ENCODE data around the gene GGNBP2. TPM values are rescaled to one million over a fixed set of nuclear protein-coding genes. Genes with fewer than 3 reads are reported as not detected.

GGNBP2 gene
- total and polyA plus RNA-seq, 2 donors (not counting 1 experiment from before 2014, with no cell fraction given): 77.0 to 81.9 TPM

DNA sequence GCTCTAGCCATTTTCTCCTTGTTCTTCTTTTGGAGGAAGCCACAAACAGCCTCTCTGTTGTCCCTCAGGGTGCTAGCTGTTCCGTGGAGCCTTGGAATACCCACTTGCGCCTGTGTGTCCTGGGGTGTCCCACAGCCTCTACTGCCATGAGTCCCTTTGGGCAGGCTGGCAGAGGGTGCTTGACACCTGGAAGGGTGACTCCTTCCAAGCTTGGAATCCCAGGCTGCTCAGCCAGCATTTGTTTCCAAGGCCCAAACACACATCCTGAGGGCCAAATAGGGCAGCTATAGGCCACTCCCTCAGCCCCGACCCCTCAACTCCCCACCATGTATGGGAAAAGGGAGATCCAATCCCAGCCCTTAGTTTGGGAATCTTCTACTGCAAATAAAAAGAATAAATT is 43.4 kb upstream of the GGNBP2 start:
- DNase-seq (ENCODE audit: low read depth in 2 of 2): no peak
- Histone ChIP-seq H3K9me3 (ENCODE audit: control insufficient read depth, insufficient read depth, low read depth, low read length) (no peaks in the 10 kb centered on the region), H3K4me2 (ENCODE audit: extremely low read depth, insufficient read depth, low read length) (no peak overlapping the region), H3K4me3 (replicated peaks in 1 of 4; ENCODE audit: control extremely low read depth in 1 of 4, insufficient read depth in 1 of 4, low read depth in 3 of 4, low read length in 4 of 4) (no peak overlapping the region), H3K79me2 (ENCODE audit: control insufficient read depth, insufficient read depth, low read length) (no peaks in the 10 kb centered on the region), H3K9ac (ENCODE audit: insufficient read depth, low read length) (no peak overlapping the region), H3K27ac (ENCODE audit: insufficient read depth, low read length) (no peak overlapping the region), H4K20me1 (ENCODE audit: control insufficient read depth, extremely low read depth, insufficient read depth, low read length) (no peaks in the 10 kb centered on the region), H3K4me1 (ENCODE audit: control insufficient read depth, extremely low read depth, insufficient read depth, low read length) (no peaks in the 10 kb centered on the region), H3K36me3 (ENCODE audit: control insufficient read depth, insufficient read depth, low read length) (peaks cover 20% of the 10 kb centered on the region), H3K27me3 (ENCODE audit: control insufficient read depth, insufficient read depth, low read length) (no peaks in the 10 kb centered on the region), H2AFZ (ENCODE audit: low read length) (no peak overlapping the region)
- TF ChIP-seq CTCF (conservative IDR thresholded peaks at IDR 0.05 in 1 of 2, IDR thresholded peaks at IDR 0.05 in 1 of 2; ENCODE audit: low read depth in 1 of 2, low read length in 2 of 2): no peak
- TF ChIP-seq EZH2 (IDR thresholded peaks at IDR 0.05; ENCODE audit: low read length, missing control alignments): no peak

GRCh38 chr17:36501963-36502362 is 42.8 kb upstream of the GGNBP2 start:
- no peak overlapping the region for H3K27ac ChIP-seq (ENCODE audit: insufficient read depth, low read length)
- no peaks in the 10 kb centered on the region for H3K27me3 ChIP-seq (ENCODE audit: control insufficient read depth, insufficient read depth, low read length)
- no peaks in the 10 kb centered on the region for H4K20me1 ChIP-seq (ENCODE audit: control insufficient read depth, extremely low read depth, insufficient read depth, low read length)
- H3K4me3 ChIP-seq (replicated peaks in 1 of 4; ENCODE audit: control extremely low read depth in 1 of 4, insufficient read depth in 1 of 4, low read depth in 3 of 4, low read length in 4 of 4): no peak overlapping the region
- TF ChIP-seq EZH2 (IDR thresholded peaks at IDR 0.05; ENCODE audit: low read length, missing control alignments): no peak
- TF ChIP-seq CTCF (conservative IDR thresholded peaks at IDR 0.05 in 1 of 2, IDR thresholded peaks at IDR 0.05 in 1 of 2; ENCODE audit: low read depth in 1 of 2, low read length in 2 of 2): no peak
- H3K9ac ChIP-seq (ENCODE audit: insufficient read depth, low read length): no peak overlapping the region
- no peak overlapping the region for H2AFZ ChIP-seq (ENCODE audit: low read length)
- no peaks in the 10 kb centered on the region for H3K4me1 ChIP-seq (ENCODE audit: control insufficient read depth, extremely low read depth, insufficient read depth, low read length)
- H3K4me2 ChIP-seq (ENCODE audit: extremely low read depth, insufficient read depth, low read length): no peak overlapping the region
- H3K79me2 ChIP-seq (ENCODE audit: control insufficient read depth, insufficient read depth, low read length): no peaks in the 10 kb centered on the region
- peaks cover 22% of the 10 kb centered on the region for H3K36me3 ChIP-seq (ENCODE audit: control insufficient read depth, insufficient read depth, low read length)
- no peak for DNase-seq (ENCODE audit: low read depth in 2 of 2)
- no peaks in the 10 kb centered on the region for H3K9me3 ChIP-seq (ENCODE audit: control insufficient read depth, insufficient read depth, low read depth, low read length)

DNA sequence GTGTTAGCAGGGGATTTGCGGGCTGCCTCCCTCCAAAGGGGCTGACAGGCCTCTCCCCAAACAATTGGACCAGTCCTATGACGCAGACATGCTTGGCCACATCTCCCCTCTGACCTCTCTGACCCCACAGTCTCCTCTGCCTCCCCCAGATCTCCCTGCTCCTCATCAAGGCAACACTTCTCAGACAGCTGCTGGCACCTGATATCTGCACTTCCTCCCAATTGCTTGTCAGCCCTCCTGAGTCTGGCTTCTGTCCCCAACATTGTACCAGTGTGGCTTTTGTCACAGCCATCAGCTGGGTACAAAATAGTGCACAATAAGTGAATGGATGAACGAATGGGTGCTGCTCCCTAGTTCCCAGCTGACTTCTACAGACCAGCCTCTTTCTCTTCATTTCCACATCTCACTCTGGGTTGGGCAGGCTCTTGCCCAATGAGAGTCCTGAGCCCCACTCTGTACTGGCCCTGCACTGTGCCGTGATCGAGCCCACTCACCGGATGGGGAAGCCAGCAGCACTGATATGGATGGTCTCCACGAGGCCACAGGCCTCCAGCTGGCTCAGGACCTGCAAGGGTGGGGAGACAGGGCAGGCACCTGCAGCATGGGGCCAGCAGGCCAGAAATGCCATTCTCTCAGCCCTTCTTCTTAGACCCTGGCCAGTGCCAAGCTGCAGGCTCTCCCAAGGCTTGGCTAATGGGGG is 41.1 kb upstream of the GGNBP2 start:
- Histone ChIP-seq H3K9me3 (ENCODE audit: control insufficient read depth, insufficient read depth, low read depth, low read length) (no peaks in the 10 kb centered on the region), H3K4me2 (ENCODE audit: extremely low read depth, insufficient read depth, low read length) (no peak overlapping the region), H3K9ac (ENCODE audit: insufficient read depth, low read length) (no peak overlapping the region), H3K4me3 (replicated peaks in 1 of 4; ENCODE audit: control extremely low read depth in 1 of 4, insufficient read depth in 1 of 4, low read depth in 3 of 4, low read length in 4 of 4) (no peak overlapping the region), H4K20me1 (ENCODE audit: control insufficient read depth, extremely low read depth, insufficient read depth, low read length) (no peaks in the 10 kb centered on the region), H3K36me3 (ENCODE audit: control insufficient read depth, insufficient read depth, low read length) (peaks cover 23% of the 10 kb centered on the region), H3K4me1 (ENCODE audit: control insufficient read depth, extremely low read depth, insufficient read depth, low read length) (no peaks in the 10 kb centered on the region), H3K27ac (ENCODE audit: insufficient read depth, low read length) (no peak overlapping the region), H3K27me3 (ENCODE audit: control insufficient read depth, insufficient read depth, low read length) (no peaks in the 10 kb centered on the region), H3K79me2 (ENCODE audit: control insufficient read depth, insufficient read depth, low read length) (no peaks in the 10 kb centered on the region), H2AFZ (ENCODE audit: low read length) (no peak overlapping the region)
- TF ChIP-seq EZH2 (IDR thresholded peaks at IDR 0.05; ENCODE audit: low read length, missing control alignments) (no peak), CTCF (conservative IDR thresholded peaks at IDR 0.05 in 1 of 2, IDR thresholded peaks at IDR 0.05 in 1 of 2; ENCODE audit: low read depth in 1 of 2, low read length in 2 of 2) (no peak)
- DNase-seq (ENCODE audit: low read depth in 2 of 2): no peak

All from fibroblast of lung (primary cell).